ENCODE results near the gene CCDC158.
"Not testable (repeated sequence)": the region's sequence is repeated elsewhere in the genome, so short reads cannot be mapped to it uniquely, and the experiment has no call there.

CCDC158 gene

GRCh38 chr4:76281594-76281993 lies 139.3 kb downstream of the CCDC158 start:
- DNase-seq (ENCODE audit: low read depth in 3 of 3) = not testable (repeated sequence)

DNA sequence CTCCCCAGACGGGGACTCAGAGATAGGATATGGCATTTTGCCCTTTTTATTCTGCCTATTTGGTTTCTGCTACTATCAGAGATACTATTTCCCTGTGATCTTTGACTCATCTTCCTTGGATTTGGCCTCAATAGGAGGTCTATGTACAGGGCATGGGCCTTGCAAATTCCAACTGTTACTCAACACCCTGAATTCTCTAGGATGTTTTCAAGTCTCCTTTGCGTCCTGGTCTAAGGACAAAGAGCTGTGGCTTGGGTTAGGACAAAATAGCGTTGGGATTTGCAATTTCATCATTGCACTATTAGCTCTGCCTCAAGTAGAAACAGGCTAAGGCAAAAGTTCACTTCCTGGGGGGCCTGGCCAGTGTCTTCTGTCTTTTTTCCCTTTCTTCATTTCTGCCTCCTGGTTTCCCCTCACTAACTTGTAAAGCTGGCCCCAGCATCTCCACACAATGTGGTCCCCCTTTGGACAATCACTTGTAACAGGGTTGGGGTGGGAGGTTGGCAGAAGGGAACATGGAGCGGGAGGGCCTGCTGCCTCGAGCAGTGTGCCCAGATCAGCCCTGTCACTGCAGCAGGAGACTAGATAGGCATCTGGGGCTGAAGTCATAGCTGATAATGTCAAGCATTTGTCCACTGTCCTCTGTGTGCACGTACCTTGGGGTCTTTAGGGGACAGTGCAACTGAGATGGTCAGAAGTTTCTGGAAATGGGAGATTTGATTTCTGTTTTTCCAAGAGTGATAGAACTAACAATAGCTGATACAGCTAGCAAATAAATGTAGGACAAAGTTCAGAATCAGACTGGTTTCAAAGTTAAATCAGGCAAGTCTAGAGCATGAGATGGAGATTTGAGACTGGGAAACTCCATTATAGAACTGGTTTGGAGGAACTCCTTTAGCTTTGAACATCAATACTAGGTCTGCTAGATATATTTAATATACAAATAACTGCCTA lies 140.2 kb downstream of the CCDC158 start:
- no peak for DNase-seq (ENCODE audit: low read depth in 3 of 3)

DNA sequence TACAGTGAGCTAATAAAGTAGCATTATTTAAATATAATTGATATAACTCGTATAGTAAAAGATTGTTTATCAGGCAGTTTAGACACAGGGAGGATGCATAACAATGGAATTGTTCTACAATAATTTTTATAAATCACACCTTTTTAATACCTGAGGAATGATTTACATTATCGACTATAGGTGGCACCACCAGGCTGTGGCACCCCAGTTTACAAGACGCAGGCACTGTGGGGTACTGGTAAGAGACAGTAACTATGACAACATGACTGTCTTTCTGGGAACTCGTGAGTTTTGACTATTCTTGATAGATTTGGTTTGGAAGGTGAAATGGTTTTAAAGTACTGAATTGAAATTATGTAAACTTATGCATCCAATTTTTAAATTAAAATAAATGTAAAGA lies 141.5 kb downstream of the CCDC158 start:
- no peak for DNase-seq (ENCODE audit: low read depth in 3 of 3)

GRCh38 chr4:76278583-76278982 lies 142.4 kb downstream of the CCDC158 start:
- DNase-seq (ENCODE audit: low read depth in 3 of 3) = no peak

DNA sequence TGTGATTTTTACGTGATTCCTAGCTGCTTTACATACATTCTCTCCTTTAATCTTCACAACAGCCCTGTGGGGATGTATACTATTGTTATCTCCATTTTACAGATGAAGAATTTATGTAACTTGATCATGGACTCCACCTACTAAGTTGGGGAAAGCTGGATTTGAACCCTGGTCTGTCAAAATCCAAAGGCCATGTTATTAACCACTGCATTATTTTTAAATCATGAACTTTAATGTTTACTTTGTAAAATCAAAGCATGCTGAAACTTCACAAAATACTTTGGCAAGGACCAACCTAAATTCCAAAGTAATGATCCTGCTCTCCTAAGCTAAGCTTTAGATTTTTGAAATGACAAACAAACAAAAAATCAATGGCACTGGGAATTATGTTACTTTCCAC lies 143.3 kb downstream of the CCDC158 start:
- no peak for DNase-seq (ENCODE audit: low read depth in 3 of 3)

DNA sequence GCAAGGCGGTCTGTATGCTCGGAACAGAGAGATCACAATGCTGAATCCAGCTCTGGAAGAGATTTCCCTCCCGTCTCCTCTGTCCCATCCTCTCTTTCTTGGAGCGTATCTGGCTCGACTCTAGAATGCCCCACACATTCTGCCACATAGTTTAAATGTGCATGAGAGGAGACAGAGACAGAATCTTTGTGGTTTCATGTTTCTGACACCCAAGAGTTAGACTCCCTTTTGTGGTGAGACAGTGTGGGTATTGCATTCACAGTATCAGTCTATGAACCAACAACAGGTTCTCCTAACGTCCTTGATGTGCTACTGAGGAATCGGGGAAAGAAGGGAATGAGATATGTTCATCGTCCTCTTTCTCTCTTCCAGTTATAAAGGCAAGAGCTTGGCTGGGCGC lies 144.1 kb downstream of the CCDC158 start:
- no peak for DNase-seq (ENCODE audit: low read depth in 3 of 3)

- DNase-seq (ENCODE audit: low read depth in 3 of 3) = no peak
Measured at GRCh38 chr4:76275486-76276124, 145.3 kb downstream of the CCDC158 start.

GRCh38 chr4:76272999-76273398 lies 147.9 kb downstream of the CCDC158 start:
- no peak for DNase-seq (ENCODE audit: low read depth in 3 of 3)

DNA sequence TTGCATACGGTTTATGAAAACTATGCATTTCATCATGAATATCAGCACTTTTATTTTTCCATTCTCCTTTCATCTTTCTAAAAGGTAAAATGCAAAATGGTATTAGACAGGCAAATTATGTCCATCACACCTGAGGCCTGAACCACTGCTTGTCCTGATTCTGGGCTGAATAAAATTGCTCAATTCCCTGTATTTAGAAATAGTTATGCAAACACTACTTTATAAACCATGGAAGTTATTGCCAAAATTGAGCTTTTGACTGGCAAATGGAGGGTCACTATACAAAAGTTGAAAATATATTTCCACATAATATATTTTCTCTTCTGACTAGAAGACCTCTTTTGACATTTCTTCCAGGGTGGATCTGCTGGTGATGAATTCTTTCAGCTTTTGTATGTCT lies 148.4 kb downstream of the CCDC158 start:
- no peak for DNase-seq (ENCODE audit: low read depth in 3 of 3)

GRCh38 chr4:76272073-76272472 lies 148.9 kb downstream of the CCDC158 start:
- no peak for DNase-seq (ENCODE audit: low read depth in 3 of 3)

DNA sequence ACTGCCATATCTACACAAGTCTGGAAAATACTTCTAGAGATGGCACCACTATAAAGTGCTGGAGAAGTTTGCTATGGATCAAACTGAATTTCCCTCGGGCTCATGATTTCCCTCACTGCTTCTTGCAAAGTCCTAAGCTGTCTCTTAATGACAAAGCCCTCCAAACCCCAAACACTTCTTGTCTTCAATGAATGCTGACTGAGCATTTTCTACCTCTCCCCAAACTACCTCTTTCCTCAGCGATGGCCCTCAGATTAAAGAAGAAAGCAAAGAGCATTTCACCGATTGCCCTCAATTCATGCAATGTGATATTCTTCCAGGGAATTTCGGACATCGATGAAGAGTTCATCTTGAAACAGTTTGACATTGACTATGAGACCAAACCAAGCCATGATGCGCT lies 149.7 kb downstream of the CCDC158 start:
- DNase-seq (ENCODE audit: low read depth in 3 of 3) = no peak

GRCh38 chr4:76270244-76271175 lies 150.4 kb downstream of the CCDC158 start:
- DNase-seq (ENCODE audit: low read depth in 3 of 3) = no peak

DNA sequence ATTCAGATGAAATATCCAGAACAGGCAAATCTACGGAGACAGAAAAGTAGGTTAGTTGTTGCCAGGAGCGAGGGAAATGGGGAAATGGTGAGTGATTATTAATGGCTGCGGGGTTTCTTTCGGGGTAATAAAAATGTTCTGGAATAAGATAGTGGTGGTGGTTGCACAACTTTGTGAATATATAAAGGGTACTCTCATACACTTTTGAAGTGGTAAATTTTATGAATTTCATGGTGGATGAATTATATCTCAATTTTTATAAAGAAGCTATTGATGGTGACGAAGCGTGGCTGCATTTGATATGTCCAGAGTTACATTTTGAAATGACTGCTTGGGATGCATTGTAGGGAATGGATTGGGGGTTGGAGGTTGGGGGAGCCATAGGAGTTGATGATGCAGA lies 153.1 kb downstream of the CCDC158 start:
- DNase-seq (ENCODE audit: low read depth in 3 of 3) = no peak

DNA sequence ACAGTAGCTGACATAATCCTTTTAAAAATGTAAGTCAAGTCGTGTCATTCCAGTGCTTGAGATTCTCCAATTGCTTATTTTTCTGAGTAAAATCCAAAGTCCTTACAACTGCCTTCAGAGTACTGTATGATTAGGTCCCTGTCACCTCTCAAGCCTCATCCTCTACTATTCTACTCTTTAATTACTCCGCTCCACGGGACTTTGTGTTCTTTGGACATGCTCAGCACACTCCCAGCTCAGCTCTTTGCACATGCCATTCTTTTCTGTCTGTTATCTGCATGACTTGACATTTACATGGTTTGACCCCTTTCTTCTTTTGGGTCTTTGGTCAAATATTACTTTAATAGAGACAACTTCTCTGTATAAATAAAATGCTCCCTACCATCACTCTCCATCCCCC lies 154.3 kb downstream of the CCDC158 start:
- no peak for DNase-seq (ENCODE audit: low read depth in 3 of 3)

- DNase-seq (ENCODE audit: low read depth in 3 of 3) = no peak
Measured at GRCh38 chr4:76265631-76266218, 155.2 kb downstream of the CCDC158 start.
